H1 (cell line): Measurements from ENCODE around the gene TMEM236. TPM values are rescaled to one million over a fixed set of nuclear protein-coding genes. Genes with fewer than 3 reads are reported as not detected.

Experiments
- MAFK ChIP-seq: IDR thresholded peaks from 2 replicates; pipeline ENCODE4 v1.6.1; 2012; ENCODE audit warnings: low read depth, mild to moderate bottlenecking, improper control_type of control experiment, low read length
- PHF8 ChIP-seq: fragments of 200-600 bp; sonication (generic); conservative IDR thresholded peaks from 2 replicates; pipeline ENCODE4 v1.7.1; 2012; ENCODE audit warnings: low read depth, mild to moderate bottlenecking, inconsistent platforms, low read length, moderate library complexity
- RAD21 ChIP-seq, 2 experiments: IDR thresholded peaks in 1 of 2; conservative IDR thresholded peaks in 1 of 2; 2 replicates each; pipeline ENCODE4 v1.6.1; 2011; ENCODE audit warnings: low read depth in 2 of 2, low read length in 2 of 2, improper control_type of control experiment in 1 of 2, inconsistent platforms in 1 of 2, mild to moderate bottlenecking in 1 of 2, moderate library complexity in 1 of 2
- TCF12 ChIP-seq: IDR thresholded peaks from 2 replicates; pipeline ENCODE4 v1.6.1; 2011; ENCODE audit warnings: low read depth, mild to moderate bottlenecking, low read length
- polyA plus RNA-seq, 7 experiments: library from polyadenylated mRNA; depleted of rRNA in 3 of 7; stranded (reverse) in 5 of 7; unstranded in 2 of 7; fragments of >200 nt in 5 of 7; fragments of 200-250 nt in 2 of 7; gene quantifications; 1 replicate in 5 of 7; 2 replicates in 1 of 7; 4 replicates in 1 of 7; pipeline versions ENCODE4 v1.2.1 to v1.2.3, GENCODE V29; 2011 to 2013; ENCODE audit warnings: missing spikeins in 2 of 7, mixed read lengths in 2 of 7
- total RNA-seq: library from RNA; stranded (reverse); fragmentation: NEBNext Ultra II Directional; extraction: Animal tissue kit (Norgen Biotek cat#: 25700); gene quantifications from 2 replicates; pipeline ENCODE4 v1.2.1, GENCODE V29; 2021
- TF ChIP-seq, protein P1 (sequence below): fragments of 300-600 bp; sonication (generic); IDR thresholded peaks from 2 replicates; pipeline ENCODE4 v1.7.1; 2012; ENCODE audit warnings: low read length, moderate library complexity, mild to moderate bottlenecking, inconsistent platforms; ENCODE audit not compliant: insufficient replicate concordance
- TF ChIP-seq, protein P2 (sequence below): IDR thresholded peaks from 2 replicates; pipeline ENCODE4 v1.6.1; 2011; ENCODE audit warnings: low read depth, mild to moderate bottlenecking, low read length; ENCODE audit not compliant: insufficient read depth

TMEM236 gene
- total and polyA plus RNA-seq, 2 of the 8 experiments (the other 6 are each of a cell fraction or from before 2014, with no cell fraction given), result 0.02 to 0.07 TPM

DNA sequence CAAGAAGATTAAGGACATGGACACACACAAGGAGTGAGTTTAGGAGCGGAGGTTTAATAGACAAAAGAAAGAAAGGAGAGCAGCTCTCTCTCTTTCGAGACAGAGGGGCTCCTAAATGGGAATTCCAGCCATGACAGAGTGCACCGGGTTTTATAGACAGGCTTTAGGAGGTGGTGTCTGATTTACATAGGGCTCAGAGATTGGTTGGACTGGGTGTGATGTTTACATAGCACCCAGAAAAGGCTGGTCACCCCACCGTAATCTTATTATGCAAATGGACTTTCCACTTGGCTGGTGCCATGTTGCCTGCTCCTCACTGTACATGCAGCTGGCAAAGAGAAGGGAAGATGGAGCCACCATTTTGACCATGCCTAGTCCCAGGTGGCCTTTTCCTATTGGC lies 28.7 kb downstream of the TMEM236 start (continued):
- TF ChIP-seq, protein P1, sequence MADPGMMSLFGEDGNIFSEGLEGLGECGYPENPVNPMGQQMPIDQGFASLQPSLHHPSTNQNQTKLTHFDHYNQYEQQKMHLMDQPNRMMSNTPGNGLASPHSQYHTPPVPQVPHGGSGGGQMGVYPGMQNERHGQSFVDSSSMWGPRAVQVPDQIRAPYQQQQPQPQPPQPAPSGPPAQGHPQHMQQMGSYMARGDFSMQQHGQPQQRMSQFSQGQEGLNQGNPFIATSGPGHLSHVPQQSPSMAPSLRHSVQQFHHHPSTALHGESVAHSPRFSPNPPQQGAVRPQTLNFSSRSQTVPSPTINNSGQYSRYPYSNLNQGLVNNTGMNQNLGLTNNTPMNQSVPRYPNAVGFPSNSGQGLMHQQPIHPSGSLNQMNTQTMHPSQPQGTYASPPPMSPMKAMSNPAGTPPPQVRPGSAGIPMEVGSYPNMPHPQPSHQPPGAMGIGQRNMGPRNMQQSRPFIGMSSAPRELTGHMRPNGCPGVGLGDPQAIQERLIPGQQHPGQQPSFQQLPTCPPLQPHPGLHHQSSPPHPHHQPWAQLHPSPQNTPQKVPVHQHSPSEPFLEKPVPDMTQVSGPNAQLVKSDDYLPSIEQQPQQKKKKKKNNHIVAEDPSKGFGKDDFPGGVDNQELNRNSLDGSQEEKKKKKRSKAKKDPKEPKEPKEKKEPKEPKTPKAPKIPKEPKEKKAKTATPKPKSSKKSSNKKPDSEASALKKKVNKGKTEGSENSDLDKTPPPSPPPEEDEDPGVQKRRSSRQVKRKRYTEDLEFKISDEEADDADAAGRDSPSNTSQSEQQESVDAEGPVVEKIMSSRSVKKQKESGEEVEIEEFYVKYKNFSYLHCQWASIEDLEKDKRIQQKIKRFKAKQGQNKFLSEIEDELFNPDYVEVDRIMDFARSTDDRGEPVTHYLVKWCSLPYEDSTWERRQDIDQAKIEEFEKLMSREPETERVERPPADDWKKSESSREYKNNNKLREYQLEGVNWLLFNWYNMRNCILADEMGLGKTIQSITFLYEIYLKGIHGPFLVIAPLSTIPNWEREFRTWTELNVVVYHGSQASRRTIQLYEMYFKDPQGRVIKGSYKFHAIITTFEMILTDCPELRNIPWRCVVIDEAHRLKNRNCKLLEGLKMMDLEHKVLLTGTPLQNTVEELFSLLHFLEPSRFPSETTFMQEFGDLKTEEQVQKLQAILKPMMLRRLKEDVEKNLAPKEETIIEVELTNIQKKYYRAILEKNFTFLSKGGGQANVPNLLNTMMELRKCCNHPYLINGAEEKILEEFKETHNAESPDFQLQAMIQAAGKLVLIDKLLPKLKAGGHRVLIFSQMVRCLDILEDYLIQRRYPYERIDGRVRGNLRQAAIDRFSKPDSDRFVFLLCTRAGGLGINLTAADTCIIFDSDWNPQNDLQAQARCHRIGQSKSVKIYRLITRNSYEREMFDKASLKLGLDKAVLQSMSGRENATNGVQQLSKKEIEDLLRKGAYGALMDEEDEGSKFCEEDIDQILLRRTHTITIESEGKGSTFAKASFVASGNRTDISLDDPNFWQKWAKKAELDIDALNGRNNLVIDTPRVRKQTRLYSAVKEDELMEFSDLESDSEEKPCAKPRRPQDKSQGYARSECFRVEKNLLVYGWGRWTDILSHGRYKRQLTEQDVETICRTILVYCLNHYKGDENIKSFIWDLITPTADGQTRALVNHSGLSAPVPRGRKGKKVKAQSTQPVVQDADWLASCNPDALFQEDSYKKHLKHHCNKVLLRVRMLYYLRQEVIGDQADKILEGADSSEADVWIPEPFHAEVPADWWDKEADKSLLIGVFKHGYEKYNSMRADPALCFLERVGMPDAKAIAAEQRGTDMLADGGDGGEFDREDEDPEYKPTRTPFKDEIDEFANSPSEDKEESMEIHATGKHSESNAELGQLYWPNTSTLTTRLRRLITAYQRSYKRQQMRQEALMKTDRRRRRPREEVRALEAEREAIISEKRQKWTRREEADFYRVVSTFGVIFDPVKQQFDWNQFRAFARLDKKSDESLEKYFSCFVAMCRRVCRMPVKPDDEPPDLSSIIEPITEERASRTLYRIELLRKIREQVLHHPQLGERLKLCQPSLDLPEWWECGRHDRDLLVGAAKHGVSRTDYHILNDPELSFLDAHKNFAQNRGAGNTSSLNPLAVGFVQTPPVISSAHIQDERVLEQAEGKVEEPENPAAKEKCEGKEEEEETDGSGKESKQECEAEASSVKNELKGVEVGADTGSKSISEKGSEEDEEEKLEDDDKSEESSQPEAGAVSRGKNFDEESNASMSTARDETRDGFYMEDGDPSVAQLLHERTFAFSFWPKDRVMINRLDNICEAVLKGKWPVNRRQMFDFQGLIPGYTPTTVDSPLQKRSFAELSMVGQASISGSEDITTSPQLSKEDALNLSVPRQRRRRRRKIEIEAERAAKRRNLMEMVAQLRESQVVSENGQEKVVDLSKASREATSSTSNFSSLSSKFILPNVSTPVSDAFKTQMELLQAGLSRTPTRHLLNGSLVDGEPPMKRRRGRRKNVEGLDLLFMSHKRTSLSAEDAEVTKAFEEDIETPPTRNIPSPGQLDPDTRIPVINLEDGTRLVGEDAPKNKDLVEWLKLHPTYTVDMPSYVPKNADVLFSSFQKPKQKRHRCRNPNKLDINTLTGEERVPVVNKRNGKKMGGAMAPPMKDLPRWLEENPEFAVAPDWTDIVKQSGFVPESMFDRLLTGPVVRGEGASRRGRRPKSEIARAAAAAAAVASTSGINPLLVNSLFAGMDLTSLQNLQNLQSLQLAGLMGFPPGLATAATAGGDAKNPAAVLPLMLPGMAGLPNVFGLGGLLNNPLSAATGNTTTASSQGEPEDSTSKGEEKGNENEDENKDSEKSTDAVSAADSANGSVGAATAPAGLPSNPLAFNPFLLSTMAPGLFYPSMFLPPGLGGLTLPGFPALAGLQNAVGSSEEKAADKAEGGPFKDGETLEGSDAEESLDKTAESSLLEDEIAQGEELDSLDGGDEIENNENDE, result no peak
- no peak for TF ChIP-seq TCF12
- no peak for TF ChIP-seq RAD21 (IDR thresholded peaks at IDR 0.05 in 1 of 2, conservative IDR thresholded peaks at IDR 0.05 in 1 of 2; ENCODE audit: low read depth in 2 of 2, low read length in 2 of 2)
- no peak for TF ChIP-seq MAFK
- no peak for TF ChIP-seq PHF8
- TF ChIP-seq, protein P2, sequence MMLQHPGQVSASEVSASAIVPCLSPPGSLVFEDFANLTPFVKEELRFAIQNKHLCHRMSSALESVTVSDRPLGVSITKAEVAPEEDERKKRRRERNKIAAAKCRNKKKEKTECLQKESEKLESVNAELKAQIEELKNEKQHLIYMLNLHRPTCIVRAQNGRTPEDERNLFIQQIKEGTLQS, result no peak
